Measurements from ENCODE around the gene MAP3K15.

DNA sequence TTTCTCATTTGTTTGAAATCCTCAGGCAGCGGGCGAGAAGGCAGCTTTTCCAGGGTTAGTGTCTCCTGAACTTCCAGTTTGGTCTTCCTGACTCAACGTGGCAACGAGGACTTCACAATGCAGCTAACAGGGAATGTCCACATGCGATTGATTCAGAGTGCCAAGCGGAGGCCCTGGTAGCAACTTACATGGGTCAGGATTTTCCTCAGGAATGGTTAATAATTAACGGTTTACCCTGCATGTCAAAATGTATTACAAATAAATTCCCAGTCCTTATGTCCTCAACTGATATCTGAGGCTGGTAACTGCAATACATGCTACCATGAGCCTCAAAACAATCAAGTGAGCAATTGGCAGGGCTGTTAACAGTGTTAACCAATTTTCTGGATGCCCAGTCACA lies 67.2 kb downstream of the MAP3K15 start:
- TF ChIP-seq FOXM1 (IDR thresholded peaks at IDR 0.05; ENCODE audit: borderline replicate concordance) (no peak), SUZ12 (IDR thresholded peaks at IDR 0.05) (no peak), LEF1 (IDR thresholded peaks at IDR 0.05; ENCODE audit: borderline replicate concordance) (no peak), FOXK2 (IDR thresholded peaks at IDR 0.05) (no peak), SP1 (IDR thresholded peaks at IDR 0.05) (no peak), NFRKB (IDR thresholded peaks at IDR 0.05) (no peak), TARDBP (IDR thresholded peaks at IDR 0.05) (no peak), ELF4 (IDR thresholded peaks at IDR 0.05) (no peak), BHLHE40 (IDR thresholded peaks at IDR 0.05; ENCODE audit: borderline replicate concordance) (no peak), L3MBTL2 (conservative IDR thresholded peaks at IDR 0.05) (no peak), ARNT (IDR thresholded peaks at IDR 0.05) (no peak), HDGF (IDR thresholded peaks at IDR 0.05; ENCODE audit: borderline replicate concordance) (no peak)
- TF ChIP-seq, protein P1, sequence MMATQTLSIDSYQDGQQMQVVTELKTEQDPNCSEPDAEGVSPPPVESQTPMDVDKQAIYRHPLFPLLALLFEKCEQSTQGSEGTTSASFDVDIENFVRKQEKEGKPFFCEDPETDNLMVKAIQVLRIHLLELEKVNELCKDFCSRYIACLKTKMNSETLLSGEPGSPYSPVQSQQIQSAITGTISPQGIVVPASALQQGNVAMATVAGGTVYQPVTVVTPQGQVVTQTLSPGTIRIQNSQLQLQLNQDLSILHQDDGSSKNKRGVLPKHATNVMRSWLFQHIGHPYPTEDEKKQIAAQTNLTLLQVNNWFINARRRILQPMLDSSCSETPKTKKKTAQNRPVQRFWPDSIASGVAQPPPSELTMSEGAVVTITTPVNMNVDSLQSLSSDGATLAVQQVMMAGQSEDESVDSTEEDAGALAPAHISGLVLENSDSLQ (IDR thresholded peaks at IDR 0.05), result no peak

Data from HEK293T (cell line).